ENCODE data around the gene KRTAP8-1. TPM values are rescaled to one million over a fixed set of nuclear protein-coding genes. Genes with fewer than 3 reads are reported as not detected.

Gene KRTAP8-1, protein sequence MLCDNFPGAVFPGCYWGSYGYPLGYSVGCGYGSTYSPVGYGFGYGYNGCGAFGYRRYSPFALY
- not detected in 3 replicates for total RNA-seq (2021)
- Bru-seq, nascent RNA: percentile 9 among the genes with signal in this experiment
- long read RNA-seq, experiment 1: 0 reads
- long read RNA-seq, experiment 2: 0 reads
- long read RNA-seq, experiment 3: 0 reads

DNA sequence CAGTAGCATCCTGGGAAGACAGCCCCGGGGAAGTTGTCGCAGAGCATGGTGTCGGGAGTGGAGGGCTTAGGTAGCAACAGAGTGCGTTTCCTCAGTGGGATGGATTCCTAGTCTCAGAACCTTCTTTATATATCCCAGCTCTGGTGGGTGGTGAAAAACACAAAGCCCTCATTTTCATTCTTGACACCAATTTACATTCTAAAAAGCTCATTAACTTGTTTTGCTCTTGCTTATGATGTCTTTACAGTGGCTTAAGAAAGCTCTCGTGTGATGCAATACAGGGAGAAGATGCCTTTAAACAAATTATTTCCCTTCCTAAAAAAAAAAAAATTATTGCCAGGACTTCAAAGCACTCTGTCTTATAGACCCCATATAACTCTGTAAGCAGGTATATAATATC, at the start of gene KRTAP8-1:
Gene KRTAP8-1, minus strand, starts transcription at position 101 of the 400 bp plus-strand sequence. Its CDS starts 54 bp downstream, at position 47.
- Mint-ChIP-seq H3K4me3 (no peak within 1 kb of the TSS), H3K4me1 (peaks cover 11% of the 10 kb centered on the region), H3K9me3 (no peaks in the 10 kb centered on the region), H3K27me3 (ENCODE audit: low read depth) (no peaks in the 10 kb centered on the region), H3K27ac (no peak within 1 kb of the TSS), H3K36me3 (no peaks in the 10 kb centered on the region)
- ATAC-seq: peak; percentile 43
- POLR2A ChIA-PET: no interaction called here
- DNase-seq (ENCODE audit: low spot score): no peak
- TF ChIP-seq ERG (CRISPR knock-in tag; IDR thresholded peaks at IDR 0.05) (no peak), ARID4B (CRISPR knock-in tag; IDR thresholded peaks at IDR 0.05; ENCODE audit: borderline replicate concordance) (no peak), ZNF423 (CRISPR knock-in tag; IDR thresholded peaks at IDR 0.05) (no peak), E2F1 (CRISPR knock-in tag; IDR thresholded peaks at IDR 0.05) (no peak), STAT6 (CRISPR knock-in tag; conservative IDR thresholded peaks at IDR 0.05; ENCODE audit: low read depth) (no peak), OVOL2 (CRISPR knock-in tag; IDR thresholded peaks at IDR 0.05; ENCODE audit: borderline replicate concordance) (no peak), GABPB1 (CRISPR knock-in tag; IDR thresholded peaks at IDR 0.05) (no peak), FOXP1 (CRISPR knock-in tag; IDR thresholded peaks at IDR 0.05; ENCODE audit: borderline replicate concordance) (no peak), ZNF671 (CRISPR knock-in tag; IDR thresholded peaks at IDR 0.05) (no peak), GTF2I (CRISPR knock-in tag; conservative IDR thresholded peaks at IDR 0.05) (no peak), NFYB (CRISPR knock-in tag; conservative IDR thresholded peaks at IDR 0.05; ENCODE audit: low read depth) (no peak), PRRX2 (CRISPR knock-in tag; IDR thresholded peaks at IDR 0.05) (no peak)
- TF ChIP-seq, protein P1, sequence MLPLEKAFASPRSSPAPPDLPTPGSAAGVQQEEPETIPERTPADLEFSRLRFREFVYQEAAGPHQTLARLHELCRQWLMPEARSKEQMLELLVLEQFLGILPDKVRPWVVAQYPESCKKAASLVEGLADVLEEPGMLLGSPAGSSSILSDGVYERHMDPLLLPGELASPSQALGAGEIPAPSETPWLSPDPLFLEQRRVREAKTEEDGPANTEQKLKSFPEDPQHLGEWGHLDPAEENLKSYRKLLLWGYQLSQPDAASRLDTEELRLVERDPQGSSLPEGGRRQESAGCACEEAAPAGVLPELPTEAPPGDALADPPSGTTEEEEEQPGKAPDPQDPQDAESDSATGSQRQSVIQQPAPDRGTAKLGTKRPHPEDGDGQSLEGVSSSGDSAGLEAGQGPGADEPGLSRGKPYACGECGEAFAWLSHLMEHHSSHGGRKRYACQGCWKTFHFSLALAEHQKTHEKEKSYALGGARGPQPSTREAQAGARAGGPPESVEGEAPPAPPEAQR (CRISPR knock-in tag; IDR thresholded peaks at IDR 0.05): no peak
- CTCF ChIA-PET: interaction anchor here (1.2 to 1.6 kb wide), 2 partner anchors 18 to 26 kb away, joined by 4 to 5 read pairs; no protein-coding TSS in a partner anchor

Data from WTC11 (cell line).